ENCODE measurements around the gene ERFE.

Gene ERFE

GRCh38 chr2:238126338-238126737 lies 32.4 kb upstream of the ERFE start:
- ATAC-seq: no peak

- no peak for ATAC-seq
These were observed 32.0 kb upstream of the ERFE start for GRCh38 chr2:238126775-238127164.

GRCh38 chr2:238127165-238128060 lies 31.4 kb upstream of the ERFE start:
- ATAC-seq: no peak

- ATAC-seq: no peak
These were observed 30.7 kb upstream of the ERFE start for GRCh38 chr2:238128061-238128440.

GRCh38 chr2:238128534-238129001 lies 30.2 kb upstream of the ERFE start:
- ATAC-seq: no peak

GRCh38 chr2:238129166-238130010 lies 29.4 kb upstream of the ERFE start:
- ATAC-seq: no peak

- ATAC-seq: no peak
These were observed 28.6 kb upstream of the ERFE start for GRCh38 chr2:238130111-238130695.

- no peak for ATAC-seq
These were observed 27.8 kb upstream of the ERFE start for GRCh38 chr2:238130696-238131628.

GRCh38 chr2:238131761-238132462 lies 26.9 kb upstream of the ERFE start:
- no peak for ATAC-seq

- ATAC-seq: no peak
These were observed 26.0 kb upstream of the ERFE start for GRCh38 chr2:238132463-238133450.

GRCh38 chr2:238133499-238134392 lies 25.0 kb upstream of the ERFE start:
- no peak for ATAC-seq

GRCh38 chr2:238134393-238134785 lies 24.4 kb upstream of the ERFE start:
- ATAC-seq: no peak

GRCh38 chr2:238135601-238136150 lies 23.1 kb upstream of the ERFE start:
- ATAC-seq: no peak

GRCh38 chr2:238136820-238137537 lies 21.8 kb upstream of the ERFE start:
- no peak for ATAC-seq

GRCh38 chr2:238137885-238138284 lies 20.9 kb upstream of the ERFE start:
- no peak for ATAC-seq

GRCh38 chr2:238138331-238139195 lies 20.2 kb upstream of the ERFE start, which contains the start of gene KLHL30:
Gene KLHL30, plus strand, starts transcription at chr2:238138668. Its CDS starts 2,087 bp downstream, at chr2:238140755.
- ATAC-seq: no peak

Measured in activated CD4-positive, CD25-positive, alpha-beta regulatory T cell treated with anti-CD3 and anti-CD28 coated beads, Interleukin-2, amount 50 U/mL, for 24 hours (primary cell).